ENCODE measurements around the gene MSRB2. TPM values are rescaled to one million over a fixed set of nuclear protein-coding genes. Genes with fewer than 3 reads are reported as not detected.

MSRB2 gene
- total RNA-seq, 1 donor from 2014 or later = 13.4 TPM

DNA sequence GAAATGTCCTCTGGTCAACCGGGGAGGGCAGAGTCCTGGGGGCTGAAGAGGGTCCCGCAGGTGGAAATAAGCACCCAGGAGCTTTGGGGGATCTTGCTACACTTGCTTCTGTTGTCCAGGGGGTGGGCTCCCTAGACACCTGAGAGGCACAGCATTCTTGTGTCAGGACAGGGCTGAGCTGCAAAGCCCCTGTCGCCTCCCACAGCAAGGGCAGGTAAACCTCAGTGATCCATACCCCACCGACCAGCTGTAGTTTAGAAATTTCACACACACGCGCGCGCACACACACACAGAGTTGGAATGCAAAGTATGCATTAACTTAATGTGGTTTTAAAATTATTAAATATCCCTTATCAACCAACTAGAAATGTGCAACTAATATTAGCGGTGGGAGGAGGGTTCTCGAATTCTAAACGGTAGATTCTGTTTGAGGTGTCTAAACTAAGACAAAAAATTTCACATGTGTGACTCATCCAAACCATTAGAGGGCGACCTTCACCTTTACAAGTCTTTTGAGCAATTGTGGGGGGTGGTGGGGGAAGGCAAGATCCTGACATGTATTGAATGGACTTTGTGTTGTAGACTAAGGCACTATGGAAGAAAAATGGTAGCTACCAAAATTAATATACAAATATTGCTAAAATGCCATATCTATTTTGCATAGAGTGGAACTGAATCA is 62.5 kb downstream of the MSRB2 start:
- intact Hi-C loops (cut with micrococcal nuclease) = loop anchor here (1.0 to 5.0 kb wide), 4 partner anchors 135 to 1359 kb away; no protein-coding TSS in a partner anchor

DNA sequence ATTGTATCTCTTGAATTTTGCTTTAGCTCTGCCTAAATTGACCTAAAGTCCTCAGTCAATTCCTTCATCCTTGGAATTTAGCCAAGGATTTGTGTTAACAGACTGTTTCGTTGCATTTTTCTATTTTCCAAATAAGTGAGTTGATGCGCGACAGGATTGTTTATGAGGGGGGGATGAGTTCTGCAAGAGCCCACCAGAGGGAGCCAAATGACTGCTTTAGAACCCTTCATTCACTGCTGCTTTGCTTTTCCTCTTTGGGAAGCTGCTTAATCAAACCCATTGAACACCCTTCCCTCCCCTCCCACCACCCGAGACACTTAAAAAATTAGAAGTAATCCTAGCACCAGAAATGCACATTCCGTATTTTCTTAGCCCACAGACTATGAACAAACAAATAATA is 63.0 kb downstream of the MSRB2 start:
- intact Hi-C loops (cut with micrococcal nuclease) = loop anchor here (1.0 to 5.0 kb wide), 4 partner anchors 135 to 1359 kb away; no protein-coding TSS in a partner anchor

GRCh38 chr10:23171232-23171876 is 76.0 kb downstream of the MSRB2 start:
- intact Hi-C loops (cut with micrococcal nuclease) = no loop called here

Other genes starting within 250 kb of the MSRB2 start
- gene ARMC3, start 167.5 kb upstream of the MSRB2 start, total RNA-seq = not detected in 2 replicates
- not detected in 2 replicates for gene PTF1A, start 96.7 kb downstream of the MSRB2 start, total RNA-seq
- gene C10orf67, start 249.2 kb downstream of the MSRB2 start, total RNA-seq = not detected in 2 replicates